Pulmonary artery endothelial cell (primary cell): ENCODE results near the gene TM9SF4. TPM values are rescaled to one million over a fixed set of nuclear protein-coding genes. Genes with fewer than 3 reads are reported as not detected.

ENCODE experiments used
- DNase-seq: peaks from one replicate; pipeline ENCODE4 v3.0.0-alpha.2; 2011; ENCODE audit warnings: low read depth, low spot score
- total RNA-seq: library from RNA; depleted of rRNA; stranded (reverse); fragments of >200 nt; gene quantifications from 2 replicates; pipeline ENCODE4 v1.2.3, GENCODE V29; 2014

Gene TM9SF4
- total RNA-seq, 1 donor from 2014 or later, result 24.4 TPM

GRCh38 chr20:32127347-32127746 is 17.8 kb downstream of the TM9SF4 start:
- no peak for DNase-seq

GRCh38 chr20:32128167-32128566 is 18.7 kb downstream of the TM9SF4 start:
- no peak for DNase-seq

GRCh38 chr20:32129863-32130262 is 20.3 kb downstream of the TM9SF4 start:
- no peak for DNase-seq

- DNase-seq, result no peak
These were observed 20.8 kb downstream of the TM9SF4 start for GRCh38 chr20:32130352-32130751.

- DNase-seq, result no peak
These were observed 21.5 kb downstream of the TM9SF4 start for GRCh38 chr20:32130965-32131364.

GRCh38 chr20:32132911-32133549 is 23.5 kb downstream of the TM9SF4 start:
- DNase-seq, result no peak

GRCh38 chr20:32134026-32134425 is 24.5 kb downstream of the TM9SF4 start:
- DNase-seq, result no peak

GRCh38 chr20:32135983-32136515 is 26.5 kb downstream of the TM9SF4 start:
- no peak for DNase-seq

- no peak for DNase-seq
These were observed 29.4 kb downstream of the TM9SF4 start for GRCh38 chr20:32138921-32139320.

GRCh38 chr20:32139947-32140346 is 30.4 kb downstream of the TM9SF4 start:
- DNase-seq, result no peak

GRCh38 chr20:32140603-32141002 is 31.1 kb downstream of the TM9SF4 start:
- DNase-seq, result no peak

- DNase-seq, result no peak
These were observed 32.0 kb downstream of the TM9SF4 start for GRCh38 chr20:32141465-32141980.

GRCh38 chr20:32142088-32142487 is 32.6 kb downstream of the TM9SF4 start:
- no peak for DNase-seq

- no peak for DNase-seq
These were observed 33.5 kb downstream of the TM9SF4 start for GRCh38 chr20:32142991-32143390.

GRCh38 chr20:32144898-32145662 is 35.6 kb downstream of the TM9SF4 start:
- no peak for DNase-seq

- DNase-seq, result no peak
These were observed 40.2 kb downstream of the TM9SF4 start for GRCh38 chr20:32149566-32150170.

- no peak for DNase-seq
These were observed 40.9 kb downstream of the TM9SF4 start for GRCh38 chr20:32150291-32150848.

GRCh38 chr20:32152421-32153155 is 43.1 kb downstream of the TM9SF4 start:
- DNase-seq, result peak; percentile 19

- DNase-seq, result no peak
These were observed 43.7 kb downstream of the TM9SF4 start for GRCh38 chr20:32153156-32153665.

- DNase-seq, result no peak
These were observed 44.3 kb downstream of the TM9SF4 start for GRCh38 chr20:32153771-32154170.
